H1 (cell line): ENCODE measurements around the gene DSCAM. TPM values are rescaled to one million over a fixed set of nuclear protein-coding genes. Genes with fewer than 3 reads are reported as not detected.

Experiments
- CTCF ChIA-PET: fragments of 300-600 bp; sonication (Branson Sonifier 250); formaldehyde crosslinking; loops from one replicate; lab custom pipeline; 2021; ENCODE audit not compliant: partially characterized antibody; lab: Charles Lee
- POLR2A ChIA-PET: fragments of 300-600 bp; sonication (Branson Sonifier 250); formaldehyde crosslinking; loops from one replicate; lab custom pipeline; 2021; ENCODE audit warnings: inconsistent platforms; ENCODE audit not compliant: partially characterized antibody; lab: Charles Lee
- DNase-seq, 2 experiments: peaks; one replicate each; pipeline versions ENCODE4 v3.0.0 to v3.0.0-alpha.2; 2010 to 2022; ENCODE audit warnings: low spot score in 2 of 2, low read depth in 1 of 2, mixed read lengths in 1 of 2
- FAIRE-seq: peaks from 2 replicates; lab custom pipeline; 2011; peaks lifted over from hg19 to GRCh38; lab: Jason Lieb, UNC
- H2AFZ ChIP-seq: 2 replicates; pipeline ENCODE4 v1.8.1; 2012; ENCODE audit warnings: low read length, inconsistent platforms
- H2AK5ac ChIP-seq: 2 replicates; pipeline ENCODE4 v1.6.1; 2013; ENCODE audit warnings: low read depth, low read length
- H2BK120ac ChIP-seq: replicated peaks from 2 replicates; pipeline ENCODE3; 2013; ENCODE audit warnings: low read depth, low read length, inconsistent platforms
- H2BK12ac ChIP-seq: 2 replicates; pipeline ENCODE4 v1.6.1; 2013; ENCODE audit warnings: low read depth, low read length
- H2BK15ac ChIP-seq: 2 replicates; pipeline ENCODE4 v1.6.1; 2013; ENCODE audit warnings: low read length
- H2BK20ac ChIP-seq: 2 replicates; pipeline ENCODE4 v1.6.1; 2013; ENCODE audit warnings: low read length
- H2BK5ac ChIP-seq: 2 replicates; pipeline ENCODE4 v1.6.1; 2013; ENCODE audit warnings: low read depth, low read length
- H3K14ac ChIP-seq: 2 replicates; pipeline ENCODE4 v1.6.1; 2013; ENCODE audit warnings: inconsistent platforms; ENCODE audit not compliant: insufficient read length
- H3K18ac ChIP-seq: 2 replicates; pipeline ENCODE4 v1.6.1; 2013; ENCODE audit warnings: low read length; ENCODE audit errors: extremely low read depth
- H3K23ac ChIP-seq: 2 replicates; pipeline ENCODE4 v1.6.1; 2013; ENCODE audit warnings: inconsistent platforms; ENCODE audit not compliant: insufficient read length
- H3K23me2 ChIP-seq: 2 replicates; pipeline ENCODE4 v1.6.1; 2013; ENCODE audit warnings: low read depth, low read length
- H3K27ac ChIP-seq: 2 replicates; pipeline ENCODE4 v1.6.1; 2011; ENCODE audit warnings: low read depth, low read length, inconsistent platforms
- H3K27me3 ChIP-seq, 4 experiments: replicated peaks in 1 of 4; 1 replicate in 1 of 4; 2 replicates in 3 of 4; pipeline versions ENCODE4 v1.6.1 to v1.8.1; 2011 to 2013; ENCODE audit warnings: low read length in 3 of 4, mild to moderate bottlenecking in 3 of 4, inconsistent platforms in 2 of 4, mixed read lengths in 2 of 4, moderate library complexity in 1 of 4; ENCODE audit not compliant: control insufficient read depth in 3 of 4, insufficient read depth in 3 of 4; ENCODE audit errors: extremely low read depth in 1 of 4
- H3K36me3 ChIP-seq, 4 experiments: 2 replicates each; pipeline versions ENCODE4 v1.6.1 to v1.8.1; 2011 to 2013; ENCODE audit warnings: mild to moderate bottlenecking in 4 of 4, low read length in 3 of 4, moderate library complexity in 2 of 4, control low read depth in 1 of 4, inconsistent platforms in 1 of 4; ENCODE audit not compliant: insufficient read depth in 4 of 4, control insufficient read depth in 2 of 4
- H3K4ac ChIP-seq: replicated peaks from 2 replicates; pipeline ENCODE3; 2013; ENCODE audit warnings: low read length, low read depth, mixed read lengths, inconsistent platforms; ENCODE audit not compliant: insufficient read length
- H3K4me1 ChIP-seq, 4 experiments: replicated peaks in 1 of 4; 1 replicate in 1 of 4; 2 replicates in 3 of 4; pipeline versions ENCODE4 v1.6.1 to v1.8.1; 2011 to 2013; ENCODE audit warnings: low read length in 3 of 4, inconsistent platforms in 2 of 4, mixed read lengths in 1 of 4; ENCODE audit not compliant: insufficient read depth in 4 of 4, control insufficient read depth in 3 of 4
- H3K4me2 ChIP-seq, 2 experiments: 2 replicates each; pipeline versions ENCODE4 v1.6.1 to v1.8.1; 2011 to 2013; ENCODE audit warnings: low read depth in 2 of 2, low read length in 2 of 2, control low read depth in 1 of 2, inconsistent platforms in 1 of 2, mild to moderate bottlenecking in 1 of 2; ENCODE audit not compliant: insufficient read depth in 1 of 2
- H3K4me3 ChIP-seq, 4 experiments: fragments of 200-600, 300-600 bp in 1 of 4; sonication (generic), shearing (Covaris generic), sonication (Bioruptor Twin) in 1 of 4; 2 replicates each; pipeline versions ENCODE4 v1.5.1 to v1.8.1; 2011 to 2016; ENCODE audit warnings: low read length in 4 of 4, low read depth in 3 of 4, control low read depth in 2 of 4, inconsistent platforms in 2 of 4, mild to moderate bottlenecking in 2 of 4, mixed read lengths in 1 of 4, moderate library complexity in 1 of 4; ENCODE audit not compliant: insufficient read depth in 2 of 4; ENCODE audit errors: extremely low read depth in 1 of 4
- H3K56ac ChIP-seq: replicated peaks from 2 replicates; pipeline ENCODE3; 2013; ENCODE audit warnings: low read depth, mild to moderate bottlenecking, mixed read lengths, low read length, inconsistent platforms; ENCODE audit not compliant: insufficient read length
- H3K79me1 ChIP-seq: 2 replicates; pipeline ENCODE4 v1.6.1; 2013; ENCODE audit warnings: low read depth, low read length, control low read depth
- H3K79me2 ChIP-seq, 2 experiments: 2 replicates each; pipeline versions ENCODE4 v1.6.1 to v1.8.1; 2012 to 2013; ENCODE audit warnings: low read length in 2 of 2, mild to moderate bottlenecking in 2 of 2, inconsistent platforms in 1 of 2; ENCODE audit not compliant: insufficient read depth in 2 of 2, control insufficient read depth in 1 of 2
- H3K9ac ChIP-seq, 4 experiments: replicated peaks in 1 of 4; 1 replicate in 1 of 4; 2 replicates in 3 of 4; pipeline versions ENCODE4 v1.6.1 to v1.8.1; 2011 to 2013; ENCODE audit warnings: low read depth in 3 of 4, low read length in 3 of 4, control low read depth in 2 of 4, mild to moderate bottlenecking in 2 of 4, moderate library complexity in 2 of 4, inconsistent platforms in 1 of 4; ENCODE audit errors: extremely low read depth in 1 of 4
- H3K9me3 ChIP-seq, 2 experiments: 2 replicates each; pipeline versions ENCODE4 v1.6.1 to v1.8.1; 2012 to 2013; ENCODE audit warnings: mild to moderate bottlenecking in 2 of 2, moderate library complexity in 2 of 2, control low read depth in 1 of 2, inconsistent platforms in 1 of 2, low read depth in 1 of 2, low read length in 1 of 2, mixed read lengths in 1 of 2; ENCODE audit not compliant: insufficient read depth in 2 of 2
- H4K20me1 ChIP-seq, 2 experiments: replicated peaks in 1 of 2; 2 replicates each; pipeline versions ENCODE3 to v1.8.1; 2011 to 2013; ENCODE audit warnings: inconsistent platforms in 2 of 2, low read length in 2 of 2, mild to moderate bottlenecking in 1 of 2; ENCODE audit not compliant: insufficient read depth in 2 of 2, control insufficient read depth in 1 of 2
- H4K5ac ChIP-seq: 2 replicates; pipeline ENCODE4 v1.6.1; 2013; ENCODE audit warnings: low read length, low read depth, mixed read lengths, inconsistent platforms; ENCODE audit not compliant: insufficient read length
- H4K8ac ChIP-seq: 2 replicates; pipeline ENCODE4 v1.8.0; 2013; ENCODE audit warnings: mild to moderate bottlenecking, moderate library complexity, low read length, inconsistent platforms; ENCODE audit not compliant: insufficient read depth; ENCODE audit errors: extremely low read depth
- H4K91ac ChIP-seq: replicated peaks from 2 replicates; pipeline ENCODE3; 2013; ENCODE audit warnings: low read length, mixed read lengths, inconsistent platforms; ENCODE audit not compliant: insufficient read length
- ASH2L ChIP-seq: fragments of 200-600, 300-600 bp; sonication (generic); IDR thresholded peaks from one replicate; pipeline ENCODE4 v1.7.1; 2017; ENCODE audit warnings: low read length
- CEBPB ChIP-seq: IDR thresholded peaks from 2 replicates; pipeline ENCODE4 v1.6.1; 2012; ENCODE audit warnings: low read depth, low read length
- CHD1 ChIP-seq: IDR thresholded peaks from 2 replicates; pipeline ENCODE4 v1.6.1; 2012; ENCODE audit warnings: low read depth, low read length, improper control_type of control experiment
- GTF2F1 ChIP-seq: IDR thresholded peaks from 2 replicates; pipeline ENCODE4 v1.6.1; 2012; ENCODE audit warnings: low read depth, low read length, improper control_type of control experiment, borderline replicate concordance
- JUN ChIP-seq: IDR thresholded peaks from 2 replicates; pipeline ENCODE4 v1.6.1; 2011; ENCODE audit warnings: low read depth, mild to moderate bottlenecking, improper control_type of control experiment, low read length
- KDM5A ChIP-seq: fragments of 200-600 bp; IDR thresholded peaks from 2 replicates; pipeline ENCODE4 v1.7.1; 2012; ENCODE audit warnings: mild to moderate bottlenecking, low read length, inconsistent platforms, mixed read lengths
- POU5F1 ChIP-seq: IDR thresholded peaks from 2 replicates; pipeline ENCODE4 v1.6.1; 2011; ENCODE audit warnings: low read depth, mild to moderate bottlenecking, low read length, moderate library complexity
- TAF1 ChIP-seq: IDR thresholded peaks from 2 replicates; pipeline ENCODE4 v1.6.1; 2011; ENCODE audit warnings: mild to moderate bottlenecking, low read depth, low read length
- WGBS, 2 experiments: shearing (Covaris generic) in 1 of 2; methylation state at CpG; one replicate each; pipeline versions ENCODE4 v1.1.6 to v1.1.7; 2013 to 2015; ENCODE audit warnings: low lambda C conversion rate in 2 of 2, mixed read lengths in 2 of 2, inconsistent platforms in 1 of 2, low coverage in 1 of 2, missing lambda C conversion rate in 1 of 2; ENCODE audit not compliant: insufficient replicate concordance in 2 of 2, insufficient coverage in 1 of 2, insufficient read length in 1 of 2; ENCODE audit errors: extremely low coverage in 1 of 2, missing lambda C conversion rate in 1 of 2; 5-methylcytosine and 5-hydroxymethylcytosine counted together
- polyA plus RNA-seq, 7 experiments: library from polyadenylated mRNA; depleted of rRNA in 3 of 7; stranded (reverse) in 5 of 7; unstranded in 2 of 7; fragments of >200 nt in 5 of 7; fragments of 200-250 nt in 2 of 7; gene quantifications; 1 replicate in 5 of 7; 2 replicates in 1 of 7; 4 replicates in 1 of 7; pipeline versions ENCODE4 v1.2.1 to v1.2.3, GENCODE V29; 2011 to 2013; ENCODE audit warnings: missing spikeins in 2 of 7, mixed read lengths in 2 of 7
- total RNA-seq: library from RNA; stranded (reverse); fragmentation: NEBNext Ultra II Directional; extraction: Animal tissue kit (Norgen Biotek cat#: 25700); gene quantifications from 2 replicates; pipeline ENCODE4 v1.2.1, GENCODE V29; 2021
- TF ChIP-seq, protein P1 (sequence below): IDR thresholded peaks from 2 replicates; pipeline ENCODE4 v1.6.1; 2011; ENCODE audit warnings: low read length, improper control_type of control experiment

Gene DSCAM
- total and polyA plus RNA-seq, 2 of the 8 experiments (the other 6 are each of a cell fraction or from before 2014, with no cell fraction given): 0.02 to 0.15 TPM

DNA sequence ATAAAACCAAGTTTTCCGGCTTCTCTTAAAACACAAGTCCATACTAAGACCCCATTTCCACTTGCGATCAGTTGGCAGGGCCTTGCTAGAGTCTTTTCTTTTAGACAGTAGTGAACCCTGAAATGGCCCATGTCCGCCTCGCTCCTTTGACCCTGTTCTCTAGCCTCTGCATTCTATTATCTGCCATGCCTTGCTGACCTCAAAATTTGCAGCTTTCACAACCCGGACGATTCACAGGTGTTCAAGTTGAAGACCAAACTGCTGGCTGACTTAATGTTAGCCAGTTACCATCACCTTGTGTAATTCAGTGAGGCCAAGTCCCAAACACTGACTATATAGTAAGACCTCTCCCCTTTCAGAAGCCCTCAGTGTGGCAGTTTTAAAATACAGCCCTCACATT lies 805.5 kb downstream of the DSCAM start:
- no peaks in the 10 kb centered on the region for H3K36me3 ChIP-seq
- no peak overlapping the region for H3K9ac ChIP-seq
- FAIRE-seq (no peak), DNase-seq (no peak)
- no peaks in the 10 kb centered on the region for H3K79me2 ChIP-seq
- H3K14ac ChIP-seq: no peak overlapping the region
- H3K27ac ChIP-seq: no peak overlapping the region
- no peaks in the 10 kb centered on the region for H3K27me3 ChIP-seq
- CTCF ChIA-PET: interaction anchor here (0.9 to 2.8 kb wide), 4 partner anchors 8 to 175 kb away, joined by 3 to 9 read pairs (median 3); partner anchors contain the start of gene PCP4
- no peak overlapping the region for H3K4me2 ChIP-seq
- no peak overlapping the region for H3K56ac ChIP-seq
- no peaks in the 10 kb centered on the region for H3K79me1 ChIP-seq
- peaks cover 0 to 4% (median 0%) of the 10 kb centered on the region in 4 experiments; a peak in 3 of 7 replicates for H3K4me1 ChIP-seq
- no peak overlapping the region for H2AFZ ChIP-seq
- H3K23me2 ChIP-seq: no peaks in the 10 kb centered on the region
- TF ChIP-seq, protein P1, sequence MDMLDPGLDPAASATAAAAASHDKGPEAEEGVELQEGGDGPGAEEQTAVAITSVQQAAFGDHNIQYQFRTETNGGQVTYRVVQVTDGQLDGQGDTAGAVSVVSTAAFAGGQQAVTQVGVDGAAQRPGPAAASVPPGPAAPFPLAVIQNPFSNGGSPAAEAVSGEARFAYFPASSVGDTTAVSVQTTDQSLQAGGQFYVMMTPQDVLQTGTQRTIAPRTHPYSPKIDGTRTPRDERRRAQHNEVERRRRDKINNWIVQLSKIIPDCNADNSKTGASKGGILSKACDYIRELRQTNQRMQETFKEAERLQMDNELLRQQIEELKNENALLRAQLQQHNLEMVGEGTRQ: no peak
- no peak for TF ChIP-seq TAF1
- no peak for TF ChIP-seq JUN
- no peak for TF ChIP-seq POU5F1
- no peak for TF ChIP-seq CEBPB
- no peak for TF ChIP-seq CHD1
- no peak for TF ChIP-seq ASH2L
- TF ChIP-seq GTF2F1: no peak
- TF ChIP-seq KDM5A: no peak
- POLR2A ChIA-PET: interaction anchor here (1.7 kb wide), 1 partner anchor 7 kb away, joined by 9 read pairs; no protein-coding TSS in a partner anchor
- 93% methylated on average over 6 of the region's 6 CpGs; no CpG with 5 or more reads in 1 of the 2 experiments for WGBS, 2 experiments
- no peak overlapping the region for H2BK5ac ChIP-seq
- H2BK15ac ChIP-seq: no peak overlapping the region
- H3K4ac ChIP-seq: no peak overlapping the region
- H4K8ac ChIP-seq: no peak overlapping the region
- no peak overlapping the region for H4K91ac ChIP-seq
- H3K9me3 ChIP-seq: no peaks in the 10 kb centered on the region
- no peak overlapping the region for H3K4me3 ChIP-seq
- H3K18ac ChIP-seq: no peak overlapping the region
- no peak overlapping the region for H2BK20ac ChIP-seq
- no peak overlapping the region for H2BK12ac ChIP-seq
- H2AK5ac ChIP-seq: no peak overlapping the region
- no peak overlapping the region for H4K5ac ChIP-seq
- no peak overlapping the region for H2BK120ac ChIP-seq
- no peak overlapping the region for H3K23ac ChIP-seq
- H4K20me1 ChIP-seq: no peaks in the 10 kb centered on the region
